H9 (cell line): ENCODE results near the gene PACS1. TPM values are rescaled to one million over a fixed set of nuclear protein-coding genes. Genes with fewer than 3 reads are reported as not detected.

Experiments
- DNase-seq: peaks from one replicate; pipeline ENCODE4 v3.0.0-alpha.2; 2017
- H2AFZ ChIP-seq: one replicate; pipeline ENCODE4 v1.6.1; 2013; ENCODE audit warnings: mild to moderate bottlenecking, low read length, control low read depth, moderate library complexity
- H2AK5ac ChIP-seq: 2 replicates; pipeline ENCODE4 v1.6.1; 2013; ENCODE audit warnings: low read length, control low read depth, mixed read lengths; ENCODE audit not compliant: insufficient read length
- H2BK120ac ChIP-seq: one replicate; pipeline ENCODE4 v1.6.1; 2013; ENCODE audit warnings: low read depth, mild to moderate bottlenecking, low read length, control low read depth, inconsistent platforms; ENCODE audit not compliant: poor library complexity, severe bottlenecking
- H2BK12ac ChIP-seq: 2 replicates; pipeline ENCODE4 v1.6.1; 2013; ENCODE audit warnings: low read length, control low read depth, mixed read lengths, low read depth; ENCODE audit not compliant: insufficient read length
- H2BK15ac ChIP-seq: 2 replicates; pipeline ENCODE4 v1.6.1; 2013; ENCODE audit warnings: low read depth, low read length, control low read depth
- H2BK20ac ChIP-seq: one replicate; pipeline ENCODE4 v1.6.1; 2013; ENCODE audit warnings: low read depth, mild to moderate bottlenecking, low read length, control low read depth, inconsistent platforms; ENCODE audit not compliant: poor library complexity, severe bottlenecking
- H2BK5ac ChIP-seq: 2 replicates; pipeline ENCODE4 v1.6.1; 2013; ENCODE audit warnings: low read length, control low read depth, mixed read lengths; ENCODE audit not compliant: insufficient read length
- H3K14ac ChIP-seq: 2 replicates; pipeline ENCODE4 v1.6.1; 2013; ENCODE audit warnings: low read length, control low read depth; ENCODE audit not compliant: insufficient read depth
- H3K18ac ChIP-seq: 2 replicates; pipeline ENCODE4 v1.6.1; 2013; ENCODE audit warnings: low read depth, mild to moderate bottlenecking, mixed read lengths, low read length, control low read depth; ENCODE audit not compliant: insufficient read length
- H3K23ac ChIP-seq: 2 replicates; pipeline ENCODE4 v1.6.1; 2013; ENCODE audit warnings: low read length, control low read depth, mixed read lengths, low read depth; ENCODE audit not compliant: insufficient read length
- H3K23me2 ChIP-seq: 2 replicates; pipeline ENCODE4 v1.6.1; 2013; ENCODE audit warnings: low read depth, mild to moderate bottlenecking, mixed read lengths, low read length, control low read depth; ENCODE audit not compliant: insufficient read length, poor library complexity, severe bottlenecking
- H3K27ac ChIP-seq: 2 replicates; pipeline ENCODE4 v1.5.1; 2013; ENCODE audit warnings: low read length, control low read depth, mixed read lengths, low read depth; ENCODE audit not compliant: insufficient read length
- H3K27me3 ChIP-seq: 2 replicates; pipeline ENCODE4 v1.6.1; 2013; ENCODE audit warnings: low read length, control low read depth, inconsistent platforms; ENCODE audit not compliant: insufficient read depth
- H3K4ac ChIP-seq: 2 replicates; pipeline ENCODE4 v1.6.1; 2013; ENCODE audit warnings: low read depth, mild to moderate bottlenecking, control low read depth, inconsistent platforms, low read length, moderate library complexity
- H3K4me1 ChIP-seq: 2 replicates; pipeline ENCODE4 v1.6.1; 2013; ENCODE audit warnings: low read length, control low read depth, inconsistent platforms; ENCODE audit not compliant: insufficient read depth
- H3K4me2 ChIP-seq: 2 replicates; pipeline ENCODE4 v1.6.1; 2013; ENCODE audit warnings: low read length, control low read depth, mixed read lengths; ENCODE audit not compliant: insufficient read length, insufficient read depth
- H3K56ac ChIP-seq: 2 replicates; pipeline ENCODE4 v1.6.1; 2013; ENCODE audit warnings: low read depth, mild to moderate bottlenecking, mixed read lengths, low read length, control low read depth; ENCODE audit not compliant: insufficient read length
- H3K79me1 ChIP-seq: 2 replicates; pipeline ENCODE4 v1.6.1; 2013; ENCODE audit warnings: low read depth, mild to moderate bottlenecking, moderate library complexity, low read length, control low read depth, inconsistent platforms; ENCODE audit not compliant: insufficient read depth, poor library complexity, severe bottlenecking
- H3K79me2 ChIP-seq: 2 replicates; pipeline ENCODE4 v1.6.1; 2013; ENCODE audit warnings: low read length, control low read depth, inconsistent platforms; ENCODE audit not compliant: insufficient read depth
- H3K9ac ChIP-seq: 2 replicates; pipeline ENCODE4 v1.6.1; 2013; ENCODE audit warnings: low read length, control low read depth, mixed read lengths; ENCODE audit not compliant: insufficient read length; ENCODE audit errors: extremely low read depth
- H3K9me3 ChIP-seq: one replicate; pipeline ENCODE4 v1.6.1; 2013; ENCODE audit warnings: low read depth, low read length, inconsistent platforms; ENCODE audit not compliant: control insufficient read depth
- H3T11ph ChIP-seq: one replicate; pipeline ENCODE4 v1.6.1; 2013; ENCODE audit warnings: mild to moderate bottlenecking, low read length, control low read depth, inconsistent platforms
- H4K20me1 ChIP-seq: one replicate; pipeline ENCODE4 v1.6.1; 2013; ENCODE audit not compliant: control insufficient read depth, insufficient read length, insufficient read depth
- H4K5ac ChIP-seq: 2 replicates; pipeline ENCODE4 v1.6.1; 2013; ENCODE audit warnings: low read depth, mild to moderate bottlenecking, mixed read lengths, low read length, control low read depth; ENCODE audit not compliant: insufficient read length
- H4K8ac ChIP-seq: replicated peaks from 2 replicates; pipeline ENCODE4 v1.6.1; 2013; ENCODE audit warnings: low read length, control low read depth, mixed read lengths, low read depth; ENCODE audit not compliant: insufficient read length
- H4K91ac ChIP-seq: 2 replicates; pipeline ENCODE4 v1.6.1; 2013; ENCODE audit warnings: low read depth, mild to moderate bottlenecking, moderate library complexity, mixed read lengths, low read length, control low read depth; ENCODE audit not compliant: insufficient read length
- H3K27ac Mint-ChIP-seq, 3 experiments: 2 replicates in 2 of 3; 3 replicates in 1 of 3; pipeline ENCODE4 v1.8.0; 2020 to 2021; ENCODE audit warnings: mixed read lengths in 3 of 3, mild to moderate bottlenecking in 1 of 3, moderate library complexity in 1 of 3
- H3K27me3 Mint-ChIP-seq: 2 replicates; pipeline ENCODE4 v1.8.0; 2021; ENCODE audit warnings: low read depth, mild to moderate bottlenecking, moderate library complexity, mixed read lengths
- H3K36me3 Mint-ChIP-seq, 3 experiments: 2 replicates in 2 of 3; 3 replicates in 1 of 3; pipeline ENCODE4 v1.8.0; 2020 to 2021; ENCODE audit warnings: low read depth in 3 of 3, mixed read lengths in 3 of 3; ENCODE audit not compliant: insufficient read depth in 1 of 3
- H3K4me1 Mint-ChIP-seq, 2 experiments: 2 replicates each; pipeline ENCODE4 v1.8.0; 2020; ENCODE audit warnings: mixed read lengths in 2 of 2
- H3K4me3 Mint-ChIP-seq, 2 experiments: 2 replicates in 1 of 2; 3 replicates in 1 of 2; pipeline ENCODE4 v1.8.0; 2020 to 2021; ENCODE audit warnings: mild to moderate bottlenecking in 2 of 2, mixed read lengths in 2 of 2, moderate library complexity in 1 of 2
- H3K9me3 Mint-ChIP-seq, 2 experiments: 2 replicates in 1 of 2; 3 replicates in 1 of 2; pipeline ENCODE4 v1.8.0; 2020; ENCODE audit warnings: mild to moderate bottlenecking in 2 of 2, mixed read lengths in 2 of 2, moderate library complexity in 1 of 2
- WGBS: extraction: QIAGEN DNeasy Blood & Tissue Kit; methylation state at CpG from one replicate; pipeline ENCODE4 v1.1.7; 2013; ENCODE audit warnings: missing lambda C conversion rate, low lambda C conversion rate, mixed read lengths; ENCODE audit not compliant: insufficient read length; ENCODE audit errors: extremely low coverage; 5-methylcytosine and 5-hydroxymethylcytosine counted together
- total RNA-seq: library from RNA; stranded (reverse); gene quantifications from 2 replicates; pipeline ENCODE4 v1.2.1, GENCODE V29; 2021
- TF ChIP-seq, protein P1 (sequence below): fragments of 200-600 bp; sonication (generic); conservative IDR thresholded peaks from 3 replicates; pipeline ENCODE4 v1.8.0; 2021; ENCODE audit warnings: antibody characterized with exemption, mild to moderate bottlenecking

The PACS1 gene
- total RNA-seq, 1 experiment from 2014 or later: 35.5 TPM

DNA sequence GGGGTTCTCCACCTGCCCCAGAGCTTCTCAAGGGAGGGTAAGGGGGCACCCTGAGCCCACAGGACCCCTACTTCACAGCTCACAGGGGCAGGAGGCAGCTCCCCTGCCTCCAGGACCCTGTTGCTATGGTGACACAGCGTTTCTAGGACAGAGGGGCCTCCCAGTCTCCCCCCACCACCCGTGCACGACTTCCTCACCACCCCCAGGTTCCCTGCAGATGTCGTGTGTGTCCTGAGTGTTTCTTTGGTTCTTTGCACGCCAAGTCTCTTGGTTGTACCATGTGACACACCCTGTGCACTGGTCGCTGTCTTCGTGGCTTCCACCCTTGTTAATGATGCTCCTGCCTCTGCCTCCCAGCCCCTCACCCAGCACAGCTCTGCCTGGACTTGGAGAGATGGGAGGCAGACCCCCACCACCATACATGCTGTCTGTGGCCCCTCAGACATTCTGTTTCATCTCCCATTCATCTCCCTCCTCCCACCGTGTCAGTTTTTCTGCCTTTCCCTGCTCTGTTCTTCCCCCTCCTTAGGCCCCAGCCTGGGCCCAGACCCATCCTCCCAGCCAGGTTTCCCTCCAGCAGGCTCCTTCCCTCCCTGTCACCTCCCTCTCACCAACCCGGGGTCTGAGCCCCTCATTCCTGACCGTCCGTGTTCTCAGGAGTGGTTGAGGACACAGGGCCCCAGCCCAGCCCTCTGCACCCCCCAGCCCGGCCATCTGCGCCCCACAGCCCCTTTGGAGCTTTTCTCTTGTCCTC, 173.9 kb downstream of the PACS1 start:
- Histone ChIP-seq H4K5ac (no peak overlapping the region), H3K4me2 (no peak overlapping the region), H2BK15ac (no peak overlapping the region), H3K79me2 (no peaks in the 10 kb centered on the region), H2AFZ (no peak overlapping the region), H3K27ac (no peak overlapping the region), H3K27me3 (no peaks in the 10 kb centered on the region), H3K56ac (no peak overlapping the region), H3K14ac (no peak overlapping the region), H2AK5ac (no peak overlapping the region), H3K4me1 (no peaks in the 10 kb centered on the region), H3K9ac (no peak overlapping the region), H3K9me3 (no peaks in the 10 kb centered on the region), H4K20me1 (no peaks in the 10 kb centered on the region), H4K91ac (no peak overlapping the region), H2BK120ac (no peak overlapping the region), H3K18ac (no peak overlapping the region), H3K23ac (no peak overlapping the region), H3K4ac (no peak overlapping the region), H3K79me1 (no peaks in the 10 kb centered on the region), H2BK5ac (no peak overlapping the region), H2BK12ac (no peak overlapping the region), H4K8ac (no peak overlapping the region), H3K23me2 (no peaks in the 10 kb centered on the region), H2BK20ac (no peak overlapping the region), H3T11ph (no peak overlapping the region)
- H3K4me1 Mint-ChIP-seq: peaks cover 5% of the 10 kb centered on the region in 2 experiments; a peak in 3 of 4 replicates
- no peaks in the 10 kb centered on the region for H3K9me3 Mint-ChIP-seq
- peak overlapping the region in 2 of 3 experiments; percentile 63 to 64; a peak in 4 of 7 replicates for H3K27ac Mint-ChIP-seq
- no peak for DNase-seq
- TF ChIP-seq, protein P1, sequence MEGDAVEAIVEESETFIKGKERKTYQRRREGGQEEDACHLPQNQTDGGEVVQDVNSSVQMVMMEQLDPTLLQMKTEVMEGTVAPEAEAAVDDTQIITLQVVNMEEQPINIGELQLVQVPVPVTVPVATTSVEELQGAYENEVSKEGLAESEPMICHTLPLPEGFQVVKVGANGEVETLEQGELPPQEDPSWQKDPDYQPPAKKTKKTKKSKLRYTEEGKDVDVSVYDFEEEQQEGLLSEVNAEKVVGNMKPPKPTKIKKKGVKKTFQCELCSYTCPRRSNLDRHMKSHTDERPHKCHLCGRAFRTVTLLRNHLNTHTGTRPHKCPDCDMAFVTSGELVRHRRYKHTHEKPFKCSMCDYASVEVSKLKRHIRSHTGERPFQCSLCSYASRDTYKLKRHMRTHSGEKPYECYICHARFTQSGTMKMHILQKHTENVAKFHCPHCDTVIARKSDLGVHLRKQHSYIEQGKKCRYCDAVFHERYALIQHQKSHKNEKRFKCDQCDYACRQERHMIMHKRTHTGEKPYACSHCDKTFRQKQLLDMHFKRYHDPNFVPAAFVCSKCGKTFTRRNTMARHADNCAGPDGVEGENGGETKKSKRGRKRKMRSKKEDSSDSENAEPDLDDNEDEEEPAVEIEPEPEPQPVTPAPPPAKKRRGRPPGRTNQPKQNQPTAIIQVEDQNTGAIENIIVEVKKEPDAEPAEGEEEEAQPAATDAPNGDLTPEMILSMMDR: no peak
- peaks cover 0 to 2% (median 0%) of the 10 kb centered on the region in 3 experiments; a peak in 1 of 7 replicates for H3K36me3 Mint-ChIP-seq
- H3K27me3 Mint-ChIP-seq: peaks cover 5% of the 10 kb centered on the region; the same call in 1 of the 2 replicates
- H3K4me3 Mint-ChIP-seq: no peak overlapping the region
- no CpG with 5 or more reads among the region's 13 CpGs for WGBS
